Trophoblast cell (in vitro differentiated cells and primary cell): ENCODE measurements around the gene SYT2.
"Not testable (repeated sequence)": the region's sequence is repeated elsewhere in the genome, so short reads cannot be mapped to it uniquely, and the experiment has no call there.

Experiments used
- DNase-seq, 2 donors: peaks; one replicate each; pipeline ENCODE4 v3.0.0-alpha.2; 2016
- H2AFZ ChIP-seq: 2 replicates; pipeline ENCODE4 v1.6.1; 2013; ENCODE audit warnings: low read length, moderate library complexity, mild to moderate bottlenecking; ENCODE audit not compliant: insufficient read depth, poor library complexity
- H2AK5ac ChIP-seq: 2 replicates; pipeline ENCODE4 v1.6.1; 2013; ENCODE audit warnings: mild to moderate bottlenecking, low read length
- H2BK120ac ChIP-seq: 2 replicates; pipeline ENCODE4 v1.6.1; 2013; ENCODE audit warnings: low read length, mild to moderate bottlenecking, moderate library complexity; ENCODE audit not compliant: insufficient read depth, poor library complexity
- H2BK12ac ChIP-seq: 2 replicates; pipeline ENCODE4 v1.6.1; 2013; ENCODE audit warnings: mild to moderate bottlenecking, low read length, moderate library complexity
- H2BK5ac ChIP-seq: 2 replicates; pipeline ENCODE4 v1.6.1; 2013; ENCODE audit warnings: low read length, low read depth, moderate library complexity, mild to moderate bottlenecking; ENCODE audit not compliant: poor library complexity
- H3K14ac ChIP-seq: 2 replicates; pipeline ENCODE4 v1.6.1; 2013; ENCODE audit warnings: mild to moderate bottlenecking, low read length
- H3K18ac ChIP-seq: 2 replicates; pipeline ENCODE4 v1.6.1; 2013; ENCODE audit warnings: mild to moderate bottlenecking, low read length
- H3K23ac ChIP-seq: 2 replicates; pipeline ENCODE4 v1.6.1; 2013; ENCODE audit warnings: low read length
- H3K27ac ChIP-seq: 2 replicates; pipeline ENCODE4 v1.5.1; 2013; ENCODE audit warnings: low read depth, mild to moderate bottlenecking, inconsistent platforms, low read length, moderate library complexity
- H3K27me3 ChIP-seq: 2 replicates; pipeline ENCODE4 v1.6.1; 2013; ENCODE audit warnings: inconsistent platforms, mild to moderate bottlenecking, low read length, moderate library complexity; ENCODE audit not compliant: insufficient read depth
- H3K36me3 ChIP-seq, 2 experiments: 1 replicate in 1 of 2; 2 replicates in 1 of 2; pipeline ENCODE4 v1.6.1; 2013; ENCODE audit warnings: low read length in 2 of 2, mild to moderate bottlenecking in 2 of 2, moderate library complexity in 1 of 2; ENCODE audit not compliant: insufficient read depth in 2 of 2, control insufficient read depth in 1 of 2
- H3K4ac ChIP-seq: 2 replicates; pipeline ENCODE4 v1.6.1; 2013; ENCODE audit warnings: low read depth, mild to moderate bottlenecking, low read length, moderate library complexity
- H3K4me1 ChIP-seq, 2 experiments: 1 replicate in 1 of 2; 2 replicates in 1 of 2; pipeline ENCODE4 v1.6.1; 2013; ENCODE audit warnings: low read length in 2 of 2, mild to moderate bottlenecking in 2 of 2, moderate library complexity in 1 of 2; ENCODE audit not compliant: insufficient read depth in 2 of 2, control insufficient read depth in 1 of 2
- H3K4me2 ChIP-seq: 2 replicates; pipeline ENCODE4 v1.6.1; 2013; ENCODE audit warnings: inconsistent platforms, mild to moderate bottlenecking, low read length, moderate library complexity
- H3K4me3 ChIP-seq: 2 replicates; pipeline ENCODE4 v1.5.1; 2013; ENCODE audit warnings: mild to moderate bottlenecking, low read depth, low read length, inconsistent platforms
- H3K79me1 ChIP-seq: one replicate; pipeline ENCODE4 v1.6.1; 2013; ENCODE audit warnings: low read length
- H3K79me2 ChIP-seq: 2 replicates; pipeline ENCODE4 v1.6.1; 2013; ENCODE audit warnings: low read length, mild to moderate bottlenecking; ENCODE audit not compliant: control insufficient read depth, insufficient read depth, poor library complexity
- H3K9ac ChIP-seq: 2 replicates; pipeline ENCODE4 v1.6.1; 2013; ENCODE audit warnings: mild to moderate bottlenecking, low read length
- H3K9me3 ChIP-seq: 2 replicates; pipeline ENCODE4 v1.6.1; 2013; ENCODE audit warnings: low read depth, mild to moderate bottlenecking, control low read depth, inconsistent platforms, low read length; ENCODE audit not compliant: insufficient read depth
- H4K12ac ChIP-seq: 2 replicates; pipeline ENCODE4 v1.6.1; 2013; ENCODE audit warnings: low read depth, mild to moderate bottlenecking, low read length, moderate library complexity
- H4K8ac ChIP-seq: 2 replicates; pipeline ENCODE4 v1.6.1; 2013; ENCODE audit warnings: low read depth, mild to moderate bottlenecking, low read length, moderate library complexity
- H4K91ac ChIP-seq: one replicate; pipeline ENCODE4 v1.6.1; 2013; ENCODE audit warnings: low read depth, mild to moderate bottlenecking, low read length, moderate library complexity
- WGBS: extraction: QIAGEN DNeasy Blood & Tissue Kit; methylation state at CpG from one replicate; pipeline ENCODE4 v1.1.7; 2013; ENCODE audit warnings: missing lambda C conversion rate; ENCODE audit not compliant: insufficient read length, insufficient coverage; ENCODE audit errors: extremely low coverage; 5-methylcytosine and 5-hydroxymethylcytosine counted together

Gene SYT2

DNA sequence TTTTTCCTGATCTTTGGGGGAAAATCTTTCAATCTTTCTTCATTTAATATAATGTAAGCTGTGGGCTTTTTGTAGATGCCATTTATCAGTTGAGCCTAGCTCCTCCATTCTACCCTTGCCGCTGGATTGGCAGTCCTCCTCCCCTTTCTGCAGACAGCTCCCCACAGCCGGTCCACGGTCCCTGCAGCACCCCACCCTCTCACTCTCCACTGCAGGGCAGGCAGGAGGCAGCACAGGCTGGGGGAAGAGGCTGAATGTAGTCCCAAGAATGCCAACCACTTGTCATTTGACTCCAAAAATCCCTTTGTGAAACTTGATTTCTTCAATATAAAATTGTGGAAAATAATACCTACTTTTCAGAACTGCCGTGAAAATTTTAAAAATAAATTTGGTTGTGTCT, 96.7 kb downstream of the SYT2 start:
- Histone ChIP-seq H3K18ac (no peak overlapping the region), H3K27me3 (no peaks in the 10 kb centered on the region), H3K79me1 (no peaks in the 10 kb centered on the region), H3K4me1 (peaks cover 14 to 21% of the 10 kb centered on the region in 2 experiments), H4K12ac (no peak overlapping the region), H2BK5ac (no peak overlapping the region), H2BK12ac (no peak overlapping the region), H3K4me3 (no peak overlapping the region), H3K79me2 (no peaks in the 10 kb centered on the region), H3K14ac (no peak overlapping the region), H3K9me3 (peaks cover 2% of the 10 kb centered on the region), H2AFZ (no peak overlapping the region), H3K9ac (no peak overlapping the region), H2AK5ac (no peak overlapping the region), H2BK120ac (no peak overlapping the region), H4K91ac (no peak overlapping the region), H4K8ac (no peak overlapping the region), H3K4ac (no peak overlapping the region), H3K36me3 (no peaks in the 10 kb centered on the region), H3K27ac (no peak overlapping the region), H3K4me2 (no peak overlapping the region), H3K23ac (no peak overlapping the region)
- DNase-seq, result no peak
- WGBS, result no CpG with 5 or more reads among the region's 4 CpGs

DNA sequence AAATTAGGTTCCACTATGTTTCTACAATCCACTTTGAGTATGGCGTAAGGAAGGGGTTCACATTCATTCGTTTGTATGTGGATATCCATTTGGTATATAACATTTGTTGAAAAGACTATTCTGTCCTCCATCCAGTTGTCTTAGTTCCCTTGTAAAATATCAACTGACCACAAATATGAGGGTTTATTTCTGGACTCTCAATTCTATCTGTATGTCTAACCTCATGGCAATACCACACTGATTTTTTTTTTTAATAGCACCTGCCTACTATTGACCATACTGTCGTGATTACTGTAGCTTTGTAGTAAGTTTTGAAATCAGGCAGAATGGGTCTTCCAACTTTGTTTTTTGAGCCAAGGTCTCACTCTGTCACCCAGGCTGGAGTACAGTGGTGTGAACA, 98.2 kb downstream of the SYT2 start:
- H2BK5ac ChIP-seq, H3K4ac ChIP-seq, H3K18ac ChIP-seq, H2AFZ ChIP-seq, H3K9me3 ChIP-seq, H3K14ac ChIP-seq, H2AK5ac ChIP-seq, H3K23ac ChIP-seq, H2BK12ac ChIP-seq, H3K27me3 ChIP-seq, H4K8ac ChIP-seq, H3K79me2 ChIP-seq, H3K36me3 ChIP-seq, DNase-seq, H2BK120ac ChIP-seq, H4K12ac ChIP-seq, H3K4me3 ChIP-seq, H3K4me2 ChIP-seq, H4K91ac ChIP-seq, H3K79me1 ChIP-seq, H3K9ac ChIP-seq, H3K27ac ChIP-seq: not testable (repeated sequence)
- peaks cover 11 to 16% of the 10 kb centered on the region in 2 experiments for H3K4me1 ChIP-seq
- WGBS, result no CpG with 5 or more reads among the region's 3 CpGs

- Histone ChIP-seq H3K9ac (no peak overlapping the region), H2BK5ac (no peak overlapping the region), H3K79me2 (no peaks in the 10 kb centered on the region), H3K4me1 (no peaks in the 10 kb centered on the region), H2AFZ (no peak overlapping the region), H3K9me3 (no peaks in the 10 kb centered on the region), H3K36me3 (no peaks in the 10 kb centered on the region), H3K27me3 (no peaks in the 10 kb centered on the region), H2BK12ac (no peak overlapping the region), H3K23ac (no peak overlapping the region), H4K91ac (no peak overlapping the region), H3K18ac (no peak overlapping the region), H3K4me2 (no peak overlapping the region), H4K8ac (no peak overlapping the region), H3K4ac (no peak overlapping the region), H3K4me3 (no peak overlapping the region), H4K12ac (no peak overlapping the region), H2BK120ac (no peak overlapping the region), H3K27ac (no peak overlapping the region), H3K79me1 (no peaks in the 10 kb centered on the region), H2AK5ac (no peak overlapping the region), H3K14ac (no peak overlapping the region)
- no CpG with 5 or more reads among the region's 5 CpGs for WGBS
- no peak for DNase-seq
Observed at GRCh38 chr1:202605515-202605914, 104.7 kb downstream of the SYT2 start.

- Histone ChIP-seq H3K18ac (no peak overlapping the region), H3K27me3 (no peaks in the 10 kb centered on the region), H2BK12ac (no peak overlapping the region), H2AK5ac (no peak overlapping the region), H4K8ac (no peak overlapping the region), H3K79me1 (no peaks in the 10 kb centered on the region), H3K9ac (no peak overlapping the region), H4K12ac (no peak overlapping the region), H3K36me3 (no peaks in the 10 kb centered on the region), H2BK5ac (no peak overlapping the region), H3K27ac (no peak overlapping the region), H2BK120ac (no peak overlapping the region), H4K91ac (no peak overlapping the region), H3K23ac (no peak overlapping the region), H3K4ac (no peak overlapping the region), H3K4me1 (no peaks in the 10 kb centered on the region), H3K79me2 (no peaks in the 10 kb centered on the region), H3K9me3 (no peaks in the 10 kb centered on the region), H3K14ac (no peak overlapping the region), H3K4me2 (no peak overlapping the region), H3K4me3 (no peak overlapping the region), H2AFZ (no peak overlapping the region)
- DNase-seq, result no peak
- WGBS, result no CpG with 5 or more reads among the region's 2 CpGs
Observed at GRCh38 chr1:202603435-202603834, 106.8 kb downstream of the SYT2 start.
